HL-60 (cell line): ENCODE measurements around the gene C6orf120.

Experiments used
- DNase-seq, 2 experiments: peaks; one replicate each; pipeline ENCODE4 v3.0.0-alpha.2; 2010 to 2020; ENCODE audit warnings: low read depth in 1 of 2, low spot score in 1 of 2
- H3K27ac ChIP-seq: fragments of 250-450 bp; sonication (Bioruptor Pico); replicated peaks from 2 replicates; pipeline ENCODE4 v1.5.1; 2020; ENCODE audit warnings: mild to moderate bottlenecking, moderate library complexity
- H3K27me3 ChIP-seq: fragments of 250-450 bp; sonication (Bioruptor Pico); 2 replicates; pipeline ENCODE4 v1.5.1; 2021; ENCODE audit warnings: mild to moderate bottlenecking, moderate library complexity; ENCODE audit not compliant: insufficient read depth, poor library complexity, severe bottlenecking
- H3K4me3 ChIP-seq: replicated peaks from 2 replicates; pipeline ENCODE4 v1.5.1; 2011; ENCODE audit warnings: mild to moderate bottlenecking, control low read depth, low read length; ENCODE audit not compliant: insufficient read depth
- CTCF ChIP-seq: IDR thresholded peaks from one replicate; pipeline ENCODE4 v1.5.1; 2011; ENCODE audit warnings: low read length, control low read depth, inconsistent platforms; ENCODE audit not compliant: insufficient read depth
- GABPA ChIP-seq: IDR thresholded peaks from 2 replicates; pipeline ENCODE4 v1.6.1; 2012; ENCODE audit warnings: low read depth
- POLR2AphosphoS5 ChIP-seq: IDR thresholded peaks from 2 replicates; pipeline ENCODE4 v1.6.1; 2012; ENCODE audit warnings: low read depth
- REST ChIP-seq: IDR thresholded peaks from 2 replicates; pipeline ENCODE4 v1.6.1; 2012; ENCODE audit warnings: low read depth; ENCODE audit not compliant: insufficient replicate concordance
- SPI1 ChIP-seq: IDR thresholded peaks from 2 replicates; pipeline ENCODE4 v1.6.1; 2012; ENCODE audit warnings: low read depth, mild to moderate bottlenecking, borderline replicate concordance

The C6orf120 gene

GRCh38 chr6:169678342-169678741 lies 23.6 kb upstream of the C6orf120 start:
- Histone ChIP-seq H3K27ac (no peak overlapping the region), H3K4me3 (no peak overlapping the region), H3K27me3 (no peaks in the 10 kb centered on the region)
- DNase-seq = no peak
- TF ChIP-seq SPI1 = no peak
- no peak for TF ChIP-seq GABPA
- no peak for TF ChIP-seq POLR2AphosphoS5
- no peak for TF ChIP-seq REST
- TF ChIP-seq CTCF = no peak

- H3K27ac ChIP-seq = no peak overlapping the region
- H3K4me3 ChIP-seq = no peak overlapping the region
- H3K27me3 ChIP-seq = no peaks in the 10 kb centered on the region
- no peak for DNase-seq
- no peak for TF ChIP-seq CTCF
These were observed 17.9 kb upstream of the C6orf120 start for GRCh38 chr6:169684056-169684455.

- DNase-seq = no peak
- H3K4me3 ChIP-seq = no peak overlapping the region
- TF ChIP-seq REST (no peak), SPI1 (no peak), GABPA (no peak), CTCF (no peak), POLR2AphosphoS5 (no peak)
- no peaks in the 10 kb centered on the region for H3K27me3 ChIP-seq
- no peak overlapping the region for H3K27ac ChIP-seq
These were observed 16.1 kb upstream of the C6orf120 start for GRCh38 chr6:169685860-169686259.

- no peak overlapping the region for H3K27ac ChIP-seq
- H3K4me3 ChIP-seq = no peak overlapping the region
- no peaks in the 10 kb centered on the region for H3K27me3 ChIP-seq
- no peak for TF ChIP-seq REST
- TF ChIP-seq GABPA = no peak
- no peak for TF ChIP-seq POLR2AphosphoS5
- TF ChIP-seq CTCF = no peak
- no peak for TF ChIP-seq SPI1
- no peak for DNase-seq
These were observed 12.6 kb upstream of the C6orf120 start for GRCh38 chr6:169689287-169689686.
